HG02610 (cell line): Measurements from ENCODE around the gene MARCHF11.

Experiments
- ATAC-seq: cut with Tn5 transposase; IDR thresholded peaks from one replicate; pipeline ENCODE4 v1.9.1; 2021; ENCODE audit warnings: mild to moderate bottlenecking, moderate library complexity; ENCODE audit not compliant: unreplicated experiment

Gene MARCHF11

GRCh38 chr5:16134204-16134603, 45.4 kb downstream of the MARCHF11 start:
- no peak for ATAC-seq

- no peak for ATAC-seq
Measured at GRCh38 chr5:16131878-16132277, 47.7 kb downstream of the MARCHF11 start.

DNA sequence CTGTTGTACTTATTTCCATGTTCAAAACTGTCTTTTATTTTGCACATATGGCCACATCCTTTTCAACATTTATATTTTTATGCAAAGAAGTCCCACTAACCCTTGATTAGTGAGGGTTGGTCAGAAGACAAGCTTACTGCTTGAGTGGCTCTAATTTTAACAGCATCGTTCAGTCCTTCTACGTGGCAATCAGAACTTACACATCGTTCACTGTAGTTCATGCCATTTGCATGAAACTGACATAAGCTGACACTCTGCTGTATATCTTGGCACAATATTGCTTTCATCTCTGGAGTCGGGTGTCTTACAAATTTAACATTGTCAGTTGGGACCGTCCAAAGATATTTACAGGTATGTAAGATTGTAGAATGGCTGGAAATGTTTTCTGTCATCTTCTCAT, 50.6 kb downstream of the MARCHF11 start:
- no peak for ATAC-seq

GRCh38 chr5:16127865-16128544, 51.6 kb downstream of the MARCHF11 start:
- ATAC-seq: no peak

GRCh38 chr5:16120579-16120978, 59.0 kb downstream of the MARCHF11 start:
- ATAC-seq: no peak

DNA sequence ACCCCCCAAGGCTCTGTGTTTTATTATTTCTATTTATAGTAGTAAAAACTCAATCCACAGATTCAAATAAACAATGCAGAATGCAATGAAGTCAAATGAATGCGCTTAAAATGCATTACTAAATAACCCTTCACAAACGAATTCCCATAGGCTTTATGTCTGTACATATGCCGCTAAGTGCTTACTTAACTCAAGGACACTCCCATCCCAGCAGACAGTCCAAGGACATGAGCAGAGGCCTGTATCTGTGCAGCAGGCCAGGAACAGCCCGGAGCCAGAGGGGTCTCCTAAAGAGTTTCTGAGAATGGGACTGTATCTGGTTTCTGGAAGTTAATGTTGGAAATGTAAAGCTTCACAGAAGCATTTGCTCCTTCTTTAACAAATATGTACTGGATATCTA, 59.8 kb downstream of the MARCHF11 start:
- ATAC-seq: no peak

DNA sequence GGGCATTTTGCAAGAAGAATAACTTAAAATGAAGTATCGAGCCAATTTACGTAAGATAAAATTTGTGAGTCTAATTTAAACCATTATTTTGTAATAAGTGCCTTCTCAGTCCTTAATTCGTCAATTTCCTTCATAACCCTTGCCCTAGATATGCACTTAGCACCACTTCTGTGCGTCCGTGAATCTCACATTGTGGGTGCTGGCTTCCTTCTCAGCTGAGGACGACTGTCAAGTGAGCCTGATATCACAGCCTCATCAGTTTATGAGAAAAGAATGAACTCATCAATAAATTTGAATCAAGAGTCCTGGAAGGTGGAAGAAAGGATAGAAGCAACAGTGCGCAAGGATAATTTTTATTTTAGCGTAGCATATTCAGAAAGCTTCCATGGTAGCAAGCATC, 64.5 kb downstream of the MARCHF11 start:
- no peak for ATAC-seq

DNA sequence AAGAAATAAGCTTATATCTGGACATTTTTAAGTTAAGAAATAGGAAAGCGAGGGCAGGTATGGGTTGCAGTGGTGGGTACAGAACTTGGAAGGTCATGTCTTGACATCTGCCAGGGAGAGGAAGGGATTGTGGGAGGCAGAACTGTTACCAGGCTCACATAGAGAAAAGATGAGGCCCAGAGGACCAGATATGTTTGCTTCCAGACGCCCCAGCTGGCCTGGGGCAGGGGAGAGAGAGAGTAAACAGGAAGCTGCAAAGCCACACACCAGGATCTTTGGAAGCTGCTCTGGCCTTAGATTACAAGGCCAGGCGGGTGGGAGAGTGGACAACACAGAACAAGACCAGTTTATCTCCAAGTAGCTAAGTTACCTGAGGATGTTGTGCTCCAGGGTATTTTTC, 71.2 kb downstream of the MARCHF11 start:
- no peak for ATAC-seq

DNA sequence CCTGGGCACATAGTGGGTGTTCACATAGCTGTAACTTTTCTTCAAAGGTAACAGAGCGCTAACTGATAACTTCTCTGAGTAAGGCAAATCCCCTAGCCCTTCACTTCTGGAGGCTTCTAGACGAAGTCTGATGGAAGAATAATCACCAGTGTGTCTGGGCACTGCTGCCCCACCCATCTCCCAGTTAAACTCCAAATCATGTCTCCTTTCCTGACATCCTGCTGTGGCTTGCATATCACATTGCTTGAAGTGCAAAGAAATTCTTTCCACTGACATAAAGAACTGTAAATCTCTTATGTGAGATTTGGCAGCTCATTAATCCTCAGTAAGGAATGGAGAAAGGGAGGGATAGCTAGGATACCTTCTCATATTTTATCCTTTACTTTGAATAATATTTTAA, 74.6 kb downstream of the MARCHF11 start:
- no peak for ATAC-seq

- no peak for ATAC-seq
Measured at GRCh38 chr5:16095612-16096011, 84.0 kb downstream of the MARCHF11 start.

GRCh38 chr5:16090270-16090669, 89.3 kb downstream of the MARCHF11 start:
- no peak for ATAC-seq

DNA sequence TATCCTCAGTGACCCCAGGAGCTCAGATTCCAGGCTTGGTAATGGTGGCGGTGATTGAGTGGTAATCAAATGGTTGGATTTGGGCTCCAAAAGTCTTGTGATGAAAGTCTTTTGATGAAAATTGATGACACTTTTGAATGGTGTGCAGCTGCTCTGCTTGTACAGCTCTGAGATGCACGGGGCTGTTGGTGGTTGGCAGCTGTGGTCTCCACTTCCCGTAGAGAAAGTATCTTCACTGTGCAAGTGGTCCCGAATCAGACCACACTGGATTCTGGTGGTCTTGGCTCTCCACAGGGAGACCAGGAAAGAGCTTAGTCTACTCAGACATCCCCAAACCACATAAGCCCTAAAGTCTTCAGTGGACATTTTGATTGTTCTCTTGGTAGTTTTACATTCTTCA, 96.6 kb downstream of the MARCHF11 start:
- no peak for ATAC-seq

GRCh38 chr5:16082053-16082452, 97.5 kb downstream of the MARCHF11 start:
- no peak for ATAC-seq

GRCh38 chr5:16081376-16081955, 98.1 kb downstream of the MARCHF11 start:
- ATAC-seq: no peak

GRCh38 chr5:16076657-16077056, 102.9 kb downstream of the MARCHF11 start:
- ATAC-seq: no peak

GRCh38 chr5:16074358-16074757, 105.2 kb downstream of the MARCHF11 start:
- ATAC-seq: no peak

DNA sequence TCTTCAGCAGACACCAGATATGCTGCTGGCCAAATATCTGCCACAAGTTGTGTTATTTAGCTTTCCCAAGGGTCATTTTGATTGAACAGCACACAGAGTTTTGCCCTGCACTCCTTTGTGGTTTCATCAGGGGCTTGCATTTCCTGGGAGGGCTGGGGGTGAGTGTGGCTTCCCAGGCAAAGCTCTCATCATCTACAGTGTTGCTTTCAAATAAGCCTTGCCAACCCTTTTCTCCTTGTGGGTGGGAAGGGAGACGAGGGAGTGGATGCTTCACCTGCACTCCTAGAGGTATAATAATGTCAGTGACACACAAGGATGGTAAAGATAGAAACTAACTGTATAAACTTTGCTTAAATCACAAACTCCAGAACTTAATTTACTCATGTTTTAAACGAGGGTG, 107.0 kb downstream of the MARCHF11 start:
- no peak for ATAC-seq

DNA sequence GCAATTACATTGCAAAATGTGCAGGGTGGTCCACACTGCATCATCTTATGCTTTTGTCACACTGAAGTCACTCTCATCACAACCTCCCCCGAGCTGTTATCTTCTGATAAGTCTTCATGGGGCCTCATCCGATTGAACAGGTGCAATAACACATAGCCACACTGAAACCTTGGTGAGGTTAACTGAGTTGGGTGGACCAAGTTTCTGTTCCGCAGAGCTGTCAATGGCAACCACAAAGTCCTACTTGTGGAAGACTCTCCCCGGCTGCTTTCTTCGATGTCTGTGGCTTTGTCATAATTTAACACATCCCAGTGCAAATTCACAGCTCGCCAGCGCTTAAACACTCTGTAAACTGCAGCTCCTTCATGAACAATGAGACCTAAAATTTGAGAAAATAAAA, 112.2 kb downstream of the MARCHF11 start:
- no peak for ATAC-seq

- ATAC-seq: no peak
Measured at GRCh38 chr5:16066810-16067209, 112.8 kb downstream of the MARCHF11 start.

DNA sequence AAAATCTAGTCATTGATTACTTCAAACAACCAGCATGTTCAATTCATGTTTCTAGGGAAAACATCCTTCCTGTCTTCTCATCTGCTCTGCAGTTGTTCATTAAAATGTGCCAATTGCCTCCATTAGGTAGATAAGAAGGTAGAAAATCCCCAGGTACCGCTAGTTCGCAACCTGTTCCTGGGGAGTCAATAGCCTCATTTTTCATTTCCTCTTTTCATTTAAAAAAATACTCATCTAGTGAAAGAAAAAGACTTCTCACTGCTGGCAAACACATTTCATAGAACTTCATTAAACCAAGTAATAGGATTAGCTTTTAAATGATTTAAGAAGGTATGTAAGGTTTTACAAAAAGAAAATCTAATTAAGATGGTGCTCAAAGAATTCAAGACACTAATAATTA, 113.3 kb downstream of the MARCHF11 start:
- no peak for ATAC-seq

DNA sequence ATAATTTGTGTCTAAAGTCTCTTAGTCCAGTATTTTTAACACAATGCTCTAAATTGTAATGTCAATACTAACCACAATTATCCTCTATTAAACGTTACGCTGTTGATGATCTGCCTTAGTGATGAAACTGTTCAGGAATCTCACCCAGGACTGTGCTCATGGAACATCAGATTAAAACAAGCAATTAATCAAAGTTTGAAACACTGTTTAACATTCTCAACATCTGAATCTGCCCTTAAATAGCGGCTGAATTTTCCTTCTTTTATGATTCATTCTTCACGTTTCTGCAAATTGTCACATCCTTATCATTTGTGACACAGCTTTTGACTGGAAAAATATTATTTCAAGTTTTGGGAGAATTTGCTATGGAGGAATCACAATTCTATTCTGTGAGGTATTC, 113.8 kb downstream of the MARCHF11 start:
- no peak for ATAC-seq

DNA sequence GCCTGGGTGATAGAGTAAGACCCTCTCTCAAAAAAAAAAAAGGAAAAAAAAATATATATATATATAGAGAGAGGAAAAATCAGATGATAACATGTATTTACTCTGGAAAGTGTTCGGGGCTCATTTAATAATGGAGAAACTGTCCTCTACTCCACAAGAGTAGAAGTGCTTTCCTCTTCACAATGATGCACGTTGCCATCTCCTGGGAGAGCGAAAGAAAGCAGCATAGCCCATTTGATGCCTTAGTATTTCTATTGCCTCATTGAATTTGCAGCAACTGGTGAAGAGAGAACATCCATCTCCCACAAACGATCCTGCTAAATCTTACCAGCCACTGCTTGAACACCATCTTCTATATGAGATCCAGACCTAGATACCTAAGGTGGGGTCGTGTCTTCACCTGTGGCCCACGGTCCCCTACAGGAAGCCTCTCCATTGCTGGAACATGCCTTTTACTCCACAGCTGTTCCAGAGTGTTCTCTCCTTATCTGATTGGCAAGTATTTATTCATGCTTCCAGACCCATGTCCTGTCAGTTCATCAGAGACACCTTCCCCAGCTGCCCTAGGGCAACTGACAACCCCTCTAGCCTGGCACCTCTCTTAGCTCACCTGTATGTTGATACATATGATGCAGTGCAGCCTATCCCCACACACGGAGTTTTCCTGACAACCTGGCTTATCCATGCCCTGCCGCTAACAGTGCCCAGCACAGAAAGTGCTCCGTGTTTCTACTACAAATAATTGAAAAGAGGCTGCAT, 115.3 kb downstream of the MARCHF11 start:
- no peak for ATAC-seq
